ENCODE data around the gene ZBTB1. TPM values are rescaled to one million over a fixed set of nuclear protein-coding genes. Genes with fewer than 3 reads are reported as not detected.

The ZBTB1 gene
- total RNA-seq, 1 experiment from 2014 or later = 16.8 TPM

- H3K36me3 ChIP-seq = no peaks in the 10 kb centered on the region
- H3K9me3 ChIP-seq = no peaks in the 10 kb centered on the region
- DNase-seq = no peak
- H3K4me3 ChIP-seq = no peak overlapping the region
- H3K27me3 ChIP-seq = no peaks in the 10 kb centered on the region
Observed at GRCh38 chr14:64478634-64479250, 25.8 kb upstream of the ZBTB1 start.

GRCh38 chr14:64488590-64489099, 15.9 kb upstream of the ZBTB1 start:
- no peak for DNase-seq
- H3K9me3 ChIP-seq = no peaks in the 10 kb centered on the region
- no peak overlapping the region for H3K4me3 ChIP-seq
- H3K36me3 ChIP-seq = peaks cover 9% of the 10 kb centered on the region
- H3K27me3 ChIP-seq = no peaks in the 10 kb centered on the region

- Histone ChIP-seq H3K9me3 (no peaks in the 10 kb centered on the region), H3K36me3 (peaks cover 6% of the 10 kb centered on the region), H3K4me3 (no peak overlapping the region), H3K27me3 (no peaks in the 10 kb centered on the region)
- no peak for DNase-seq
Observed at GRCh38 chr14:64491637-64492036, 12.9 kb upstream of the ZBTB1 start.

- Histone ChIP-seq H3K4me3 (no peak overlapping the region), H3K27me3 (no peaks in the 10 kb centered on the region), H3K9me3 (no peaks in the 10 kb centered on the region), H3K36me3 (no peaks in the 10 kb centered on the region; the same call in 1 of the 2 replicates)
- no peak for DNase-seq
Observed at GRCh38 chr14:64493455-64493854, 11.1 kb upstream of the ZBTB1 start.

GRCh38 chr14:64495252-64495651, 9.3 kb upstream of the ZBTB1 start:
- H3K4me3 ChIP-seq = no peak overlapping the region
- no peaks in the 10 kb centered on the region for H3K27me3 ChIP-seq
- no peaks in the 10 kb centered on the region; the same call in 1 of the 2 replicates for H3K36me3 ChIP-seq
- no peaks in the 10 kb centered on the region for H3K9me3 ChIP-seq
- no peak for DNase-seq

GRCh38 chr14:64496764-64497163, 7.8 kb upstream of the ZBTB1 start:
- H3K27me3 ChIP-seq = no peaks in the 10 kb centered on the region
- H3K36me3 ChIP-seq = no peaks in the 10 kb centered on the region; the same call in 1 of the 2 replicates
- H3K9me3 ChIP-seq = no peaks in the 10 kb centered on the region
- no peak for DNase-seq
- no peak overlapping the region for H3K4me3 ChIP-seq

GRCh38 chr14:64500088-64500487, 4.5 kb upstream of the ZBTB1 start:
- no peaks in the 10 kb centered on the region for H3K27me3 ChIP-seq
- DNase-seq = no peak
- H3K4me3 ChIP-seq = no peak overlapping the region
- no peaks in the 10 kb centered on the region; the same call in 1 of the 2 replicates for H3K36me3 ChIP-seq
- no peaks in the 10 kb centered on the region for H3K9me3 ChIP-seq

GRCh38 chr14:64501411-64502171, 3.0 kb upstream of the ZBTB1 start:
- Histone ChIP-seq H3K4me3 (peak overlapping the region; percentile 78), H3K9me3 (no peaks in the 10 kb centered on the region), H3K27me3 (no peaks in the 10 kb centered on the region), H3K36me3 (no peaks in the 10 kb centered on the region; the same call in 1 of the 2 replicates)
- peak; percentile 63 for DNase-seq

GRCh38 chr14:64502456-64502855, 2.1 kb upstream of the ZBTB1 start:
- no peaks in the 10 kb centered on the region for H3K27me3 ChIP-seq
- DNase-seq = no peak
- peak overlapping the region; percentile 78 for H3K4me3 ChIP-seq
- no peaks in the 10 kb centered on the region for H3K9me3 ChIP-seq
- no peaks in the 10 kb centered on the region; the same call in 1 of the 2 replicates for H3K36me3 ChIP-seq

GRCh38 chr14:64502887-64503433, 1.6 kb upstream of the ZBTB1 start:
- no peak for DNase-seq
- Histone ChIP-seq H3K36me3 (no peaks in the 10 kb centered on the region; the same call in 1 of the 2 replicates), H3K27me3 (no peaks in the 10 kb centered on the region), H3K4me3 (peak overlapping the region; percentile 78), H3K9me3 (no peaks in the 10 kb centered on the region)

- Histone ChIP-seq H3K36me3 (no peaks in the 10 kb centered on the region; the same call in 1 of the 2 replicates), H3K4me3 (peak within 1 kb of the TSS; percentile 78), H3K9me3 (no peaks in the 10 kb centered on the region), H3K27me3 (no peaks in the 10 kb centered on the region)
- peak; percentile 95 for DNase-seq
Observed at GRCh38 chr14:64503434-64504309, 898 bp upstream of the ZBTB1 start, which contains the start of gene ZBTB25. Gene ZBTB25, minus strand, starts transcription at chr14:64503838. Its CDS starts 13,305 bp downstream, at chr14:64490533.

- Histone ChIP-seq H3K27me3 (no peaks in the 10 kb centered on the region), H3K36me3 (no peaks in the 10 kb centered on the region; the same call in 1 of the 2 replicates), H3K4me3 (peak overlapping the region; percentile 78), H3K9me3 (no peaks in the 10 kb centered on the region)
- DNase-seq = peak; percentile 82
Observed at GRCh38 chr14:64504897-64505794, 576 bp downstream of the ZBTB1 start.

- H3K36me3 ChIP-seq = peaks cover 4% of the 10 kb centered on the region
- no peaks in the 10 kb centered on the region for H3K27me3 ChIP-seq
- H3K4me3 ChIP-seq = peak overlapping the region; percentile 78
- no peaks in the 10 kb centered on the region for H3K9me3 ChIP-seq
- no peak for DNase-seq
Observed at GRCh38 chr14:64506721-64507120, 2.2 kb downstream of the ZBTB1 start.

- H3K27me3 ChIP-seq = no peaks in the 10 kb centered on the region
- H3K9me3 ChIP-seq = no peaks in the 10 kb centered on the region
- peaks cover 8% of the 10 kb centered on the region for H3K36me3 ChIP-seq
- peak overlapping the region; percentile 78 for H3K4me3 ChIP-seq
- peak; percentile 12 for DNase-seq
Observed at GRCh38 chr14:64507376-64508156, 3.0 kb downstream of the ZBTB1 start.

All from MG63 (cell line).